ENCODE measurements around the gene SFMBT1. TPM values are rescaled to one million over a fixed set of nuclear protein-coding genes. Genes with fewer than 3 reads are reported as not detected.

The SFMBT1 gene
- polyA plus RNA-seq, 1 of the 3 experiments (the other 2 are of a cell fraction), result 0.72 TPM

DNA sequence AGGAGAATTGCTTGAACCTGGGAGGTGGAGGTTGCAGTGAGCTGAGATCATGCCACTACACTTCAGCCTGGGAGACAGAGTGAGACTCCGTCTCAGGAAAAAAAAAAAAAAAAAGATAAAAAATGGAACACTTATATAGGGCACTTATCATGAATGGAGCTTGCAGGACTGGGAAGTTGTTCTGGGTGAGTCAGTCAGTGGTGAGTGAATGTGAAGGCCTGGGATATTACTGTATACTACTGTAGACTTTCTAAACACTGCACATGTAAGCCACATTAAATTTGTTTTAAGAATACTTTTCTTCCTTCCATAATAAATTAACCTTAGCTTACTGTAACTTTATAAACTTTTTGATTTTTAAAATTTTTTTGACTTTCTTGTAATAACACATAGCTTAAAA is 59.8 kb downstream of the SFMBT1 start:
- CTCF ChIA-PET, result interaction anchor here (0.8 to 2.4 kb wide), 6 partner anchors 10 to 92 kb away, joined by 3 to 6 read pairs (median 4); no protein-coding TSS in a partner anchor
- H3K4me1 ChIP-seq (ENCODE audit: control insufficient read depth in 1 of 2, insufficient read depth in 2 of 2, low read depth in 1 of 2, low read length in 1 of 2), result no peaks in the 10 kb centered on the region; a peak in 2 of 4 replicates

DNA sequence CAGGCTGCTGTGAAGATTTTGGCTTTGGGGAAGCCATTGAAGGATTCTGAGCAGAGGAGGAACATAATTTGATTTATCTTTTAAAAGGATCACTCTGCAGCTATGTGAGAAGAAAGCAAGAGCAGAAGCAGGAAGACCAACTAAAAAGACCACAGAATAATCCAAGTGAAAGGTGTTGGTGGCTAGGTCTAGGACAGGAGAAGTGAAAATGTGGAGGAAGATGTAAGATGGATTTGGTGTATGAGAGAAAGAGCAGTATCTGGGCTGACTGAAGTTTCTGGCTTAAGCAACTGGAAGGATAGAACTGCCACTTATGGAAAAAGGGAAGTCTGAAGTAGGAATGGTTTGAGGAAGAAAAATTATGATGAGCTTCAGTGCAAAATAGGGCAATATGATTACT is 62.0 kb downstream of the SFMBT1 start:
- no peak for TF ChIP-seq TCF12 (IDR thresholded peaks at IDR 0.05)
- TF ChIP-seq RXRA (IDR thresholded peaks at IDR 0.05; ENCODE audit: borderline replicate concordance, low read depth), result no peak
- TF ChIP-seq MEF2A (IDR thresholded peaks at IDR 0.05; ENCODE audit: borderline replicate concordance, low read depth), result no peak
- no peak for TF ChIP-seq GABPA (IDR thresholded peaks at IDR 0.05; ENCODE audit: low read depth)
- no peak for TF ChIP-seq RCOR1 (IDR thresholded peaks at IDR 0.05; ENCODE audit: low read length)
- TF ChIP-seq, protein P1, sequence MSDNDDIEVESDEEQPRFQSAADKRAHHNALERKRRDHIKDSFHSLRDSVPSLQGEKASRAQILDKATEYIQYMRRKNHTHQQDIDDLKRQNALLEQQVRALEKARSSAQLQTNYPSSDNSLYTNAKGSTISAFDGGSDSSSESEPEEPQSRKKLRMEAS (IDR thresholded peaks at IDR 0.05; ENCODE audit: low read depth), result no peak
- TF ChIP-seq, protein P2, sequence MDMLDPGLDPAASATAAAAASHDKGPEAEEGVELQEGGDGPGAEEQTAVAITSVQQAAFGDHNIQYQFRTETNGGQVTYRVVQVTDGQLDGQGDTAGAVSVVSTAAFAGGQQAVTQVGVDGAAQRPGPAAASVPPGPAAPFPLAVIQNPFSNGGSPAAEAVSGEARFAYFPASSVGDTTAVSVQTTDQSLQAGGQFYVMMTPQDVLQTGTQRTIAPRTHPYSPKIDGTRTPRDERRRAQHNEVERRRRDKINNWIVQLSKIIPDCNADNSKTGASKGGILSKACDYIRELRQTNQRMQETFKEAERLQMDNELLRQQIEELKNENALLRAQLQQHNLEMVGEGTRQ (IDR thresholded peaks at IDR 0.05; ENCODE audit: borderline replicate concordance, low read depth, low read length), result no peak
- TF ChIP-seq RAD21 (IDR thresholded peaks at IDR 0.05; ENCODE audit: low read length), result no peak
- no peak for TF ChIP-seq POLR2AphosphoS5 (IDR thresholded peaks at IDR 0.05; ENCODE audit: low read depth, low read length)
- TF ChIP-seq CHD2 (IDR thresholded peaks at IDR 0.05; ENCODE audit: low read length, partially characterized antibody), result no peak
- no peak for TF ChIP-seq YY1 (IDR thresholded peaks at IDR 0.05; ENCODE audit: low read depth)
- no peak for TF ChIP-seq SMC3 (IDR thresholded peaks at IDR 0.05; ENCODE audit: low read depth, low read length)
- Histone ChIP-seq H3K79me2 (ENCODE audit: insufficient read depth) (no peaks in the 10 kb centered on the region), H3K9me3 (no peaks in the 10 kb centered on the region), H3K4me3 (ENCODE audit: low read depth in 2 of 2, low read length in 1 of 2) (no peak overlapping the region), H3K9ac (no peak overlapping the region), H3K36me3 (replicated peaks in 1 of 2; ENCODE audit: control insufficient read depth in 1 of 2, insufficient read depth in 2 of 2, low read length in 1 of 2) (no peaks in the 10 kb centered on the region), H4K20me1 (ENCODE audit: insufficient read depth) (no peaks in the 10 kb centered on the region), H3K4me1 (ENCODE audit: control insufficient read depth in 1 of 2, insufficient read depth in 2 of 2, low read depth in 1 of 2, low read length in 1 of 2) (no peaks in the 10 kb centered on the region; a peak in 2 of 4 replicates), H3K27me3 (ENCODE audit: insufficient read depth) (no peaks in the 10 kb centered on the region), H3K9me2 (no peaks in the 10 kb centered on the region), H3K4me2 (no peak overlapping the region), H3F3A (replicated peaks; ENCODE audit: insufficient read depth) (no peaks in the 10 kb centered on the region), H3K27ac (ENCODE audit: low read depth in 2 of 2, low read length in 1 of 2) (no peak overlapping the region), H2AFZ (ENCODE audit: low read depth) (no peak overlapping the region)
- no peak for DNase-seq
- ChIA-PET CTCF (interaction anchor here (0.7 to 1.9 kb wide), 7 partner anchors 13 to 212 kb away, joined by 3 to 9 read pairs (median 3); no protein-coding TSS in a partner anchor), POLR2A (no interaction called here)

More for the DNA sequence above, 59.8 kb downstream of the SFMBT1 start:
- WGBS (ENCODE audit: low lambda C conversion rate), result 79% methylated on average over 1 of the region's 1 CpG
- Histone ChIP-seq H3K36me3 (replicated peaks in 1 of 2; ENCODE audit: control insufficient read depth in 1 of 2, insufficient read depth in 2 of 2, low read length in 1 of 2) (no peaks in the 10 kb centered on the region), H3K9me2 (no peaks in the 10 kb centered on the region), H3K79me2 (ENCODE audit: insufficient read depth) (no peaks in the 10 kb centered on the region), H3K9ac (no peak overlapping the region), H4K20me1 (ENCODE audit: insufficient read depth) (no peaks in the 10 kb centered on the region), H3K27me3 (ENCODE audit: insufficient read depth) (no peaks in the 10 kb centered on the region), H3F3A (replicated peaks; ENCODE audit: insufficient read depth) (no peaks in the 10 kb centered on the region), H3K4me3 (ENCODE audit: low read depth in 2 of 2, low read length in 1 of 2) (no peak overlapping the region), H2AFZ (ENCODE audit: low read depth) (no peak overlapping the region), H3K27ac (ENCODE audit: low read depth in 2 of 2, low read length in 1 of 2) (no peak overlapping the region), H3K4me2 (no peak overlapping the region), H3K9me3 (no peaks in the 10 kb centered on the region)
- POLR2A ChIA-PET, result no interaction called here
- TF ChIP-seq EP300 (IDR thresholded peaks at IDR 0.05; ENCODE audit: borderline replicate concordance in 1 of 2, low read depth in 1 of 2, low read length in 1 of 2) (no peak), NRF1 (IDR thresholded peaks at IDR 0.05; ENCODE audit: low read depth, low read length) (no peak), MEF2A (IDR thresholded peaks at IDR 0.05; ENCODE audit: borderline replicate concordance, low read depth) (no peak), GABPA (IDR thresholded peaks at IDR 0.05; ENCODE audit: low read depth) (no peak), RAD21 (IDR thresholded peaks at IDR 0.05; ENCODE audit: low read length) (no peak), SMC3 (IDR thresholded peaks at IDR 0.05; ENCODE audit: low read depth, low read length) (no peak), FOXJ3 (CRISPR knock-in tag; IDR thresholded peaks at IDR 0.05) (no peak), RXRA (IDR thresholded peaks at IDR 0.05; ENCODE audit: borderline replicate concordance, low read depth) (no peak), JUND (IDR thresholded peaks at IDR 0.05) (no peak)
- TF ChIP-seq, protein P3, sequence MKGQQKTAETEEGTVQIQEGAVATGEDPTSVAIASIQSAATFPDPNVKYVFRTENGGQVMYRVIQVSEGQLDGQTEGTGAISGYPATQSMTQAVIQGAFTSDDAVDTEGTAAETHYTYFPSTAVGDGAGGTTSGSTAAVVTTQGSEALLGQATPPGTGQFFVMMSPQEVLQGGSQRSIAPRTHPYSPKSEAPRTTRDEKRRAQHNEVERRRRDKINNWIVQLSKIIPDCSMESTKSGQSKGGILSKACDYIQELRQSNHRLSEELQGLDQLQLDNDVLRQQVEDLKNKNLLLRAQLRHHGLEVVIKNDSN (IDR thresholded peaks at IDR 0.05; ENCODE audit: borderline replicate concordance, low read depth), result no peak
- TF ChIP-seq, protein P2 (IDR thresholded peaks at IDR 0.05; ENCODE audit: borderline replicate concordance, low read depth, low read length), result no peak
- no peak for DNase-seq
